Right cardiac atrium (tissue), 5 donors: ENCODE results near the gene TPCN2. TPM values are rescaled to one million over a fixed set of nuclear protein-coding genes. Genes with fewer than 3 reads are reported as not detected.
"Not testable (repeated sequence)": the region's sequence is repeated elsewhere in the genome, so short reads cannot be mapped to it uniquely, and the experiment has no call there.

Source experiments
- ATAC-seq, 2 donors: fragments of 200-7000 bp; cut with Tn5 transposase; one replicate each; pipeline versions ENCODE4 v1.8.0 to v1.9.1; 2020; ENCODE audit warnings: moderate library complexity in 2 of 2, mild to moderate bottlenecking in 1 of 2
- DNase-seq, 3 donors: peaks; one replicate each; pipeline ENCODE4 v3.0.0-alpha.2; 2020
- H3K27ac ChIP-seq: one replicate; pipeline ENCODE4 v1.5.1; 2013; ENCODE audit warnings: mild to moderate bottlenecking, low read length, control low read depth, moderate library complexity
- H3K27me3 ChIP-seq: one replicate; pipeline ENCODE4 v1.6.1; 2013; ENCODE audit not compliant: control insufficient read depth, insufficient read depth
- H3K4me1 ChIP-seq: one replicate; pipeline ENCODE4 v1.6.1; 2013; ENCODE audit warnings: low read length; ENCODE audit not compliant: control insufficient read depth, insufficient read depth
- H3K4me3 ChIP-seq: one replicate; pipeline ENCODE4 v1.5.1; 2013; ENCODE audit warnings: low read length, control low read depth
- H3K9me3 ChIP-seq: one replicate; pipeline ENCODE4 v1.6.1; 2013; ENCODE audit warnings: low read length; ENCODE audit not compliant: control insufficient read depth
- WGBS: extraction: QIAGEN DNeasy Blood & Tissue Kit; methylation state at CpG from one replicate; pipeline ENCODE4 v1.1.7; 2013; 5-methylcytosine and 5-hydroxymethylcytosine counted together
- intact Hi-C, 4 donors: fragments of 100-400 bp; cut with DNase I; formaldehyde crosslinking; loops; one replicate each; pipeline versions ENCODE4 v1.11.0 to v1.14.0; 2022 to 2023
- long read RNA-seq, 4 donors: library from polyadenylated mRNA; unstranded; transcript quantifications; one replicate each; pipeline ENCODE4 v2.0.0, GENCODE V29; 2020 to 2021
- polyA plus RNA-seq: library from polyadenylated mRNA; stranded (reverse); fragments of 200-250 nt; gene quantifications from one replicate; pipeline ENCODE4 v1.2.3, GENCODE V29; 2013
- total RNA-seq, 4 donors: library from RNA; stranded (reverse); fragmentation: NEBNext Ultra II Directional; extraction: Animal tissue kit (Norgen Biotek cat#: 25700); gene quantifications; one replicate each; pipeline ENCODE4 v1.2.1, GENCODE V29; 2021
- donor health status: healthy with polysubstance abuse.
- donor health status: DM: no; HTN: yes; CAD: no.
- donor health status: DM: no; HTN: no; CAD: no.
- donor health status: DM: no; HTN: yes; CAD: no; lungs with severe emphysema.
- donor health status: DM: yes; HTN: yes; CAD: no.

Gene TPCN2
- total RNA-seq (10 to 100 TPM in 1 of 4 donors, 1 to 10 TPM in 3; 7.2 to 11.1 (median 9.0) TPM), polyA plus RNA-seq (7.0 TPM)
- long read RNA-seq, donor 1, partial matches to known transcripts = 5 of 22 reads
- long read RNA-seq, donor 1, other reads (novel, unspliced or antisense) = 14 of 22 reads
- long read RNA-seq, donor 2, partial matches to known transcripts = 3 of 10 reads
- long read RNA-seq, donor 2, other reads (novel, unspliced or antisense) = 6 of 10 reads
- long read RNA-seq, donor 3, transcript TPCN2-201 (25 exons, 2,931 nt) = major isoform, 6 of 52 reads
- long read RNA-seq, donor 3, partial matches to known transcripts = 7 of 52 reads
- long read RNA-seq, donor 3, other reads (novel, unspliced or antisense) = 39 of 52 reads
- long read RNA-seq, donor 4, partial matches to known transcripts = 7 of 14 reads
- long read RNA-seq, donor 4, other reads (novel, unspliced or antisense) = 7 of 14 reads

DNA sequence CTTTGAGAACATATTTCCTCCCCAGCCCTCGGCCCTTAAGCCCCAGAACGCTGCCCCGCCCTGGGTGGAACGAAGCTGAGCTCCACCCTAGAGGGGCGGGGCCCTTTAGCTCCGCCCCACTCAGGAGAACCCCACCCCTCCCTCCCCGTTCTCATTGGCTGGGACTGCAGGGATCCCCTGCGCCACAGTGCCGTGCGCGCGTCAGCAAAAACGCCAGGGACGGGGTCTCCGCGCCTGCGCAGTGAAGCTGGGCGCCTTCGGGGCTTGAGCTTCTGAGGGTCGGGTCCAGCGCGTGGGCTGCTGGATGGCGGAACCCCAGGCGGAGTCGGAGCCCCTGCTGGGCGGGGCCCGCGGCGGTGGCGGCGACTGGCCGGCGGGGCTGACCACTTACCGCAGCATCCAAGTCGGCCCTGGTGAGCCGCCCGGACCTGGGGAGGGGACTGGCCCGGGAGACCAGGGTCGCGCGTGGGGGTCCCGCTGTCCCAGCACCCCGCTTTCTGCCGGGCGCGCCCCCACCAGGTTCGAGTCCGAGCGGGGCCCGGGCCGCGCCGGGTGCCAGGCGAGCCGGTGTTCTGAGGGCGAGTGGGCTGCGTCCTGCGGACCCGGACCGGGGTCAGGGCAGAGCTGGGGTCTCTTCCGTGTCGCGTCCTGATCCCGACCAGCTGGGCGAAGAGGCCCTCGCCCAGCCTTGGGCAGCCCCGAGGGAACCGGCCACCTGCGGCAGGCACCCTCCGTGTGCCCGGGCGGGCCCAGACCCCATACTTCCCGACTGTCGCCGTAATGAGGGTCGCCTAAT, at the start of gene TPCN2:
Gene TPCN2, plus strand, starts transcription at position 239 of the 796 bp plus-strand sequence. Its CDS starts 66 bp downstream, at position 305.
- Histone ChIP-seq H3K9me3 (no peaks in the 10 kb centered on the region), H3K27ac (peak within 1 kb of the TSS; percentile 61), H3K27me3 (no peaks in the 10 kb centered on the region), H3K4me1 (peaks cover 5% of the 10 kb centered on the region), H3K4me3 (peak within 1 kb of the TSS; percentile 96)
- ATAC-seq (peak; percentile 96 to 97), DNase-seq (peak; percentile 95 to 98 (median 98))
- under 1% methylated on average over 76 of the region's 76 CpGs for WGBS
- intact Hi-C loops = loop anchor here in 2 of 4 donors (10.0 kb wide), 1 partner anchor 144 kb away; the partner anchor contains the start of genes IGHMBP2 (in 2 of the 2) and MRPL21 (in 2 of the 2)

DNA sequence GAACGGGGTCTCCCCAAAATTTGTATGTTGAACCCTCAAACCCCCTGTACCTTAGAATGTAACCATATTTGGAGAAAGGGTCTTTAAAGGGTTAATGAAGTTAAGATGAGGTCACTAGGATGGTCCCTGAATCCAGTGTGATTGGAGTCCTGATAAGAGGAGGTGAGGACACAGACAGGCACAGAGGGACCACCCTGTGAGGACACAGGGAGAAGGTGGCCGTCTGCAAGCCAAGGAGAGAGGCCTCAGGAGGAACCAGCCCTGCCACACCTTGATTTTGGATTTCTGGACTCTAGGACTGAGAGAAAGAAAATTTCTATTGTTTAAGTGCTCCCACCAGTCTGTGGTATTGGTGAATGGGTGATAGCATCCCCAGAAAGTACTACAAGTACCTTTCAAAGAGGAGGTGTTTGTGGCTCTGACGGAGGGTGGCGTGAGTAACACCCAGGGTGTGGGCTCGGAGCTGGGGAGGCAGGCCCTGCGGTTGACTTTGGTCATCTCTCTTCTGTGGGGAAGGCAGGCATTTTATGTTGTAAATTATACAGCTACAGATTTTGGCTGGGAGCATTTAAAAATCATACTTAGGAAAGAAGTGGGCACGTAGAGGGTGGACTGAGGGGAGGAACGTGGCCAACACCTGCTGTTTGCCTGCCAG, 49.5 kb upstream of the TPCN2 start:
- Histone ChIP-seq H3K4me3 (no peak overlapping the region), H3K9me3 (no peaks in the 10 kb centered on the region), H3K4me1 (peaks cover 1% of the 10 kb centered on the region), H3K27me3 (no peaks in the 10 kb centered on the region), H3K27ac (no peak overlapping the region)
- ATAC-seq = no peak
- no peak for DNase-seq
- 88% methylated on average over 8 of the region's 8 CpGs for WGBS
- intact Hi-C loops = no loop called here

DNA sequence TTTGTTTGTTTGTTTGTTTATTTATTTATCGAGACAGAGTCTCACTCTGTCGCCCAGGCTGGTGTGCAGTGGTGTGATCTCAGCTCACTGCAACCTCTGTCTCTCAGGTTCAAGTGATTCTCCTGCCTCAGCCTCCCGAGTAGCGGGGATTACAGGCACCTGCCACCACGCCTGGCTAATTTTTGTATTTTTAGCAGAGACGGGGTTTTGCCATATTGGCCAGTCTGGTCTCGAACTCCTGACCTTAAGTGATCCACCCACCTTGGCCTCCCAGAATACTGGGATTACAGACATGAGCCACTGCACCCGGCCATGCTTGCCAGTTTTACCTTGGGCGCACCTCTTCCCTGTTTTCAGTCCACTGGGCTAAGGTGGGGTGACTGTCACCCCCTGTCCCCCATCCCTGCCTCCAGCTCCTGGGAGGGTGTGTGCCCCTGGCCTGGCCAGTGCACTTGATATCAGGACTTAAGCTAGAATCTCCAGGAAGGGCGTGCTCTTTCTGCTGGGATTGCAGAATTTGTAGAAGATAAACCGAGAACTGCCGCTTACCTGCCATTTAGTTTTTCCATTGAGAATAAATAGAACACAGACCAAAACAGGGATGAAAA, 48.9 kb upstream of the TPCN2 start:
- ATAC-seq, H3K4me1 ChIP-seq: not testable (repeated sequence)

DNA sequence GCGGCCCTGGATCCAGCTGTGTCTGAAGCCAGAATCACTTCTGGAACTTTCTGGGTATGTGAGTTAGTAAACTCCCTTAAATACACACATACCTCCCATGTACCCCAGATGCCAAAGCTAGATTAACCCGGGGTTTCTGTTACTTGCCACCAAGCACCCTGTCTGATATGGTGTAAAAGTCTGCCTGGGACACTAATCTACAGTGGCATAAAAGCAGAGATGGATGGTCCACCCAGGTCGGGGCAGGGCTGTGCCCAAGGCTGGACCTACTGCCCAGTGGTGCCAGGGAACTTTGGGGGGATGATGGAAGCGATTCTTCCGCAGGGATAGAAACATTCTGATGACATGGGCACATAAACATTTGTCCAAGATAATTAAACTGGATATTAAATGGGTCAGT, 48.3 kb upstream of the TPCN2 start:
- Histone ChIP-seq H3K27ac (no peak overlapping the region), H3K4me3 (no peak overlapping the region), H3K9me3 (no peaks in the 10 kb centered on the region), H3K4me1 (peaks cover 1% of the 10 kb centered on the region), H3K27me3 (no peaks in the 10 kb centered on the region)
- intact Hi-C loops = no loop called here
- 77% methylated on average over 5 of the region's 5 CpGs for WGBS
- DNase-seq (no peak), ATAC-seq (no peak)

More for the DNA sequence above, 48.9 kb upstream of the TPCN2 start:
- H3K27ac ChIP-seq, intact Hi-C loops, H3K27me3 ChIP-seq, H3K4me3 ChIP-seq, DNase-seq, H3K9me3 ChIP-seq: not testable (repeated sequence)
- WGBS = 93% methylated on average over 12 of the region's 12 CpGs

DNA sequence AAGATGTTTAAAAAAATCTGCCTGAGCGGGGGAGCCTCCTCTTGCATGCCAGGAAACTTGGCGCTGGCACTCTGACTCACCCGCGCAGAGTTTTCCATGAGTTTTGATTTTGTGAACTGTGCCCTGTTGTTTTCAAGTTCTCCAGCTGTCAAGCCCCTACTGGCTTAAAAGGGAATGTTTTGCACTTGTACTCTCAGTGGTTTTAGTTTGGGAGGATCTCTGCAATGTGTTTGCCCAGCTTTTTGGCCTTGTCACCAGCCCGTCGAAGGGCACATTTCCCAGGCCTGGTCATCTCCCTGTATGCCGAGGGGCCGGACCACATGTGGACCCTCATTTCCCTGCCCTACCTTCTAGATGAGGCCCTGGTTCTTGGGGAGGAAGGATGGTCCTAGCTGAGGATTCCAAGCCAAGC, 47.9 kb upstream of the TPCN2 start:
- peak; percentile 64 to 72 for ATAC-seq
- no peak overlapping the region for H3K4me3 ChIP-seq
- peaks cover 1% of the 10 kb centered on the region for H3K4me1 ChIP-seq
- no peaks in the 10 kb centered on the region for H3K9me3 ChIP-seq
- intact Hi-C loops = no loop called here
- DNase-seq = peak in 2 of 3 donors; percentile 64 to 78
- no peaks in the 10 kb centered on the region for H3K27me3 ChIP-seq
- H3K27ac ChIP-seq = peak overlapping the region; percentile 72
- 41% methylated on average over 8 of the region's 8 CpGs for WGBS

DNA sequence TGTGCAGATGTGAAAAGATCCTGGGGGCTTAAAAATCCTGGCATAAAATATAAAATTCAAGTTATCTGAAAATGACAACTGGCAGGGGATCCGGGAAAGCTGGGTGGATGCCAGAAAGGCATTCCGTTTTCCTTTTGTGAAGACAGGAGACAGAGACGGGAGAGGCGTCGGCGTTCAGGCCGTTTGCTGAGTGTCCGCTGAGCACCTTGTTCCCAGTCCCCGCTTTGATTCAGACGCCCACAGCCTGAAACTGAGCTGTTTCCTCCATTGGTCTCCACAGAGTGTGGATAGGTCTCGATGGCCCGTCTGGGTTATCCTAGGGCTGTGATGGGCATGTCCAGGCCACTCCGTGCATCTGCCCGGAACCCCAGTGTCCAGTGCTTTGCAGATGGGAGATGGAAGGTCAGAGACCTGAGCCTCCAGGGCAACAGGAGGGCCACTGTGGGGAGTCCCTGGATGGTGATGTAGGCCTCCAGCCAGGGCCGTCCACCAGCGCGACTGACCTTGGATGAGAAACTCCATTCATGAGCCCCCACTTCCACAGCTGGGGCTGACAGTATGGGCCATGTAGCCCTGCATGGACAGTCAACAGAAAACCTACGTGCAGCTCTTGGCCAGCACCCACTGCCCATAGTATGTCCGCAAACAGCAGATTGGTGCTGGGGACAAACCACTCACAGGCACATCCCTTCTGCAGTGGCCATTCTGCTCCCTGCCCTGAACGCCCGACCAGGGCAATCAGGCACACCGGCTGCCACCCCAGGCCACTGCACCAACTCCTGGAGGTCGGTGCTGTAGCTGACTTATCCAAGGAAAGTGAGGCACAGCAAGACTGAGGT, 47.3 kb upstream of the TPCN2 start:
- intact Hi-C loops = no loop called here
- Histone ChIP-seq H3K27me3 (no peaks in the 10 kb centered on the region), H3K4me3 (no peak overlapping the region), H3K9me3 (no peaks in the 10 kb centered on the region), H3K27ac (peak overlapping the region; percentile 72), H3K4me1 (peaks cover 1% of the 10 kb centered on the region)
- no peak for DNase-seq
- WGBS = 75% methylated on average over 23 of the region's 23 CpGs
- no peak for ATAC-seq

DNA sequence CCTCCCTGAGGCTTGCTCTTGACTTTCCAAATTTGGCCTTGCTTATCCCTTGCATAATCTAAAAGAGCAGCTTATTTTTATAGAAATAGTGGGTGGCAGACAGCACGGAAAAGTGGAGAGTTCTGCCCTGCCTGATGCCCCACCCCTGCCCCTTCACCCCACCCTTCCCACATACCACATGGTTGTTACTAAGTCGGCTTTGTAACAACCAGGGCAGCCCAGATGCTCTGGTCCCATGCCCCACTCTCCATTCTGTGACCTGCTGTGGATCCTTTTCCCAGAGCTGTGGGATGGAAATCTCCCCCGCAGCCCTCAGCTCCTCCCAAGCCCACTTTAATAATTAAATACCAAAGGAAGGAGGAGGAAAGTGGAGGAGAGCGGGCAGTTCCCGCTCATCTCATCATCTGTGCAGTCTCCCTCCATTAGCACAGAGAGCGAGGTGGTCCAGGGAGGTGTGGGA, 46.6 kb upstream of the TPCN2 start:
- ATAC-seq = no peak
- Histone ChIP-seq H3K4me1 (peaks cover 1% of the 10 kb centered on the region), H3K9me3 (no peaks in the 10 kb centered on the region), H3K27me3 (no peaks in the 10 kb centered on the region), H3K27ac (no peak overlapping the region), H3K4me3 (no peak overlapping the region)
- intact Hi-C loops = no loop called here
- DNase-seq = no peak
- 78% methylated on average over 6 of the region's 6 CpGs for WGBS

DNA sequence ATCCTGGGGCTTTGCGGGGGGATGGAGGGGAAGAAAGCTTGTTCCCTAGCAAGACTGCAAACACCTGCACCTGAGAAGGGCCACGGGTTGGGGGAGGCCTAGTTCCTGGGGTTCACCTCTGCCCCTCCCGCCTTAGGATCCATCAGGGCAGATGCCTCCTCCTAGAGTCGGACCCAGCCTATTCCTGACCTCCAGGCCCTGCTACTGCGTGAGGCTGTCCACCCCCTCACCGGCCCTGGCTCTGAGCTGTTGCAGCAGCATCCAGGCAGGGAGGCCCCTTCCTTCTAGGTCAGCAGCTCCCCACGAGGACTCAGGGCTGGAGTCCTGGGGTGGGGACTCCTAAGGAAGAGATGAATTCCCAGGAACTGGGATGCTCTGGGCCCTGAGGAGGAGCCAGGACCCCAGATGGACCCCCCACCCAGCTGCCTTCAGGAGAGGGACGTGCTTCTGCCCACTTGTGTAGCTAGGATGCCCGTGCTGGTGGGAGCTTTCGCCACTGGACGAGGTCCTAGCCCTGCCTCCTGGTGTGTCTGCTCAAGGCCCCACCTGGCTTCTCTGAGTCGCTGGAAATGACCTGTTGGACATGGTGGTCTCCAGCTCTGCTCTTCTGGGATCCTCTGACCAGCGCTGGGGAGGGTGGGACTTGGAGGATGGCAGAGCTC, 46.0 kb upstream of the TPCN2 start:
- Histone ChIP-seq H3K27me3 (no peaks in the 10 kb centered on the region), H3K9me3 (no peaks in the 10 kb centered on the region), H3K4me3 (no peak overlapping the region), H3K27ac (no peak overlapping the region), H3K4me1 (peaks cover 1% of the 10 kb centered on the region)
- ATAC-seq = no peak
- 85% methylated on average over 13 of the region's 13 CpGs for WGBS
- intact Hi-C loops = no loop called here
- peak in 1 of 3 donors; percentile 50 for DNase-seq

DNA sequence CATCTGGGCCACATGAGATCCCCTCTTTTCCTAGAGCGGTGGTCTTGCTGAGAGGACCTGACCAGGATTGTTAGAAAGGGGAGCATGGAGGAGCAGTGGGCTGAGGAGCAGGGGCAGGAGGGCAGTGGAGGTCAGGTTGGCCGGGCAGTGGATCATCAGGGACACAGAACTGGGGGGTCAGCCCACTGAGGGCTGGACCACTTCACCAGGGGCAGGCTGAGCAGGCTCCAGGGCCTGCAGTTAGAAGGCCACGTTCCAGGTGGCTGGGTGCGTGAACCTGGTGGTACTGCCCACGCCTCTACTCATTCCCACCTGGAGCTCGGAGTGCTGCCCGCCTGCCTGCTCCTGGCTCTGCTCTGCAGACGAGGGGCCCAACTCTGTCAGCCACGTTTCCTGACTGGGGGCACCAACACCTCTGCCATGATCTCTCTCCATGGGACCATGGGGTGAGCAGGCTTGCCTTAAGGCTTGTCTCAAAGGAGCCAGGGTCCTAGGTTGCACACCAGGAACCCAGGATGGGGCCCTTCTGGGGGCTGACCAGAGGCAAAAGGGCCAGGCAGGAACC, 45.3 kb upstream of the TPCN2 start:
- no peaks in the 10 kb centered on the region for H3K27me3 ChIP-seq
- H3K9me3 ChIP-seq = no peaks in the 10 kb centered on the region
- WGBS = 92% methylated on average over 9 of the region's 9 CpGs
- no peak for ATAC-seq
- DNase-seq = peak in 1 of 3 donors; percentile 37
- H3K4me3 ChIP-seq = no peak overlapping the region
- H3K27ac ChIP-seq = no peak overlapping the region
- peaks cover 3% of the 10 kb centered on the region for H3K4me1 ChIP-seq
- intact Hi-C loops = no loop called here
